Caco-2 (cell line): Measurements from ENCODE around the gene PRSS57. TPM values are rescaled to one million over a fixed set of nuclear protein-coding genes. Genes with fewer than 3 reads are reported as not detected.
"Not testable (repeated sequence)": the region's sequence is repeated elsewhere in the genome, so short reads cannot be mapped to it uniquely, and the experiment has no call there.

Experiments
- BruUV-seq: library from RNA; stranded (reverse); fragments of 400-500 nt; replicated peaks from 2 replicates; lab custom pipeline; 2021; lab: Mats Ljungman, UMichigan
- CTCF ChIA-PET: fragments of 300-600 bp; sonication (Branson Sonifier 250); formaldehyde crosslinking; loops from one replicate; lab custom pipeline; 2022; ENCODE audit warnings: antibody characterized with exemption; lab: Charles Lee
- POLR2A ChIA-PET: fragments of 300-600 bp; sonication (Branson Sonifier 250); formaldehyde crosslinking; loops from one replicate; lab custom pipeline; 2022; ENCODE audit warnings: antibody characterized with exemption; lab: Charles Lee
- DNase-seq, 2 experiments: peaks; one replicate each; pipeline versions ENCODE4 v3.0.0 to v3.0.0-alpha.2; 2020 to 2022
- H3K27me3 ChIP-seq: replicated peaks from 2 replicates; pipeline ENCODE4 v1.6.0; 2011; ENCODE audit warnings: low read length; ENCODE audit not compliant: control insufficient read depth, insufficient read depth
- H3K36me3 ChIP-seq: 2 replicates; pipeline ENCODE4 v1.5.1; 2011; ENCODE audit warnings: low read length; ENCODE audit not compliant: control insufficient read depth, insufficient read depth
- H3K4me1 ChIP-seq: fragments of 250-450 bp; sonication (Bioruptor Pico); 2 replicates; pipeline ENCODE4 v1.5.1; 2020; ENCODE audit warnings: mild to moderate bottlenecking
- H3K4me3 ChIP-seq: 2 replicates; pipeline ENCODE4 v1.5.1; 2011; ENCODE audit warnings: low read depth, mild to moderate bottlenecking, control low read depth, low read length
- H3K9me3 ChIP-seq: fragments of 250-450 bp; sonication (Bioruptor Pico); 2 replicates; pipeline ENCODE4 v1.5.1; 2020; ENCODE audit warnings: mild to moderate bottlenecking, moderate library complexity
- H3K27ac Mint-ChIP-seq: one replicate; pipeline ENCODE4 v1.8.0; 2022; ENCODE audit warnings: mixed read lengths; ENCODE audit not compliant: unreplicated experiment
- H3K27me3 Mint-ChIP-seq: one replicate; pipeline ENCODE4 v1.8.0; 2022; ENCODE audit warnings: mixed read lengths; ENCODE audit not compliant: insufficient read depth, unreplicated experiment
- H3K36me3 Mint-ChIP-seq: one replicate; pipeline ENCODE4 v1.8.0; 2022; ENCODE audit warnings: mild to moderate bottlenecking, mixed read lengths; ENCODE audit not compliant: insufficient read depth, unreplicated experiment
- H3K4me1 Mint-ChIP-seq: one replicate; pipeline ENCODE4 v1.8.0; 2022; ENCODE audit warnings: low read depth, mixed read lengths; ENCODE audit not compliant: unreplicated experiment
- H3K4me3 Mint-ChIP-seq: one replicate; pipeline ENCODE4 v1.8.0; 2022; ENCODE audit warnings: mild to moderate bottlenecking, moderate library complexity, mixed read lengths; ENCODE audit not compliant: unreplicated experiment
- H3K9me3 Mint-ChIP-seq: one replicate; pipeline ENCODE4 v1.8.0; 2022; ENCODE audit warnings: mixed read lengths; ENCODE audit not compliant: unreplicated experiment
- intact Hi-C: fragments of 100-400 bp; cut with micrococcal nuclease; formaldehyde crosslinking; loops from one replicate; pipeline ENCODE4 v1.10.0; 2022; ENCODE audit not compliant: unreplicated experiment
- total RNA-seq: library from RNA; stranded (reverse); gene quantifications from 2 replicates; pipeline ENCODE4 v1.2.3, GENCODE V29; 2022
- TF ChIP-seq, protein P1 (sequence below), 2 experiments: fragments of 200-600 bp in 1 of 2; IDR thresholded peaks; 1 replicate in 1 of 2; 2 replicates in 1 of 2; pipeline versions ENCODE4 v1.5.1 to v1.8.0; 2011 to 2022; ENCODE audit warnings: antibody characterized with exemption in 1 of 2, control low read depth in 1 of 2, inconsistent platforms in 1 of 2, low read depth in 1 of 2, low read length in 1 of 2, mild to moderate bottlenecking in 1 of 2, moderate library complexity in 1 of 2; ENCODE audit not compliant: insufficient read depth in 1 of 2, severe bottlenecking in 1 of 2, unreplicated experiment in 1 of 2

The PRSS57 gene
- total RNA-seq, 1 experiment from 2014 or later, result not detected

DNA sequence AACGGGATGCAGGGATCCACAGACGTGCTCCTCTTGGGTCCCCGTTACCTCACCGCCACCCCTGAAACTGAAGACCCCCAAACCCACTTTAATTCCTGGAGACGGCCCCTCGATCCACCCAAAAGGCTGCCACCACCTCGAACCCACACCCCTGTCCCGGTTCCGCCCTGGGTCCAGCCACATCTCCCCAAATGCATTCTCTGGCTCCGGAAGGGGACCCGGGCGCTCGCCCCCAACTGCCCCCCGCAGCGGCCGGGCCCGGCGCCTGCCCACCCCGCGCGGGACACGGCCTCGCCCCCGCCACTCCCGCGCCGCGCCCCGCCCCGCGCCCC lies 19.3 kb downstream of the PRSS57 start:
- CTCF ChIA-PET, result interaction anchor here (0.6 to 1.3 kb wide), 3 partner anchors 58 to 267 kb away, joined by 3 to 4 read pairs (median 3); partner anchors contain the start of gene C2CD4C
- Histone ChIP-seq H3K9me3 (no peaks in the 10 kb centered on the region), H3K27me3 (no peaks in the 10 kb centered on the region), H3K36me3 (no peaks in the 10 kb centered on the region; the same call in 1 of the 2 replicates), H3K4me3 (peak overlapping the region; percentile 58), H3K4me1 (peaks cover 17% of the 10 kb centered on the region)
- H3K36me3 Mint-ChIP-seq, result peaks cover 18% of the 10 kb centered on the region
- peak overlapping the region; percentile 69 for H3K4me3 Mint-ChIP-seq
- BruUV-seq, result no TSS peak
- no peak for DNase-seq
- H3K9me3 Mint-ChIP-seq, result no peaks in the 10 kb centered on the region
- POLR2A ChIA-PET, result interaction anchor here (0.6 to 2.0 kb wide), 3 partner anchors 77 to 108 kb away, joined by 3 to 7 read pairs (median 4); no protein-coding TSS in a partner anchor
- peaks cover 5% of the 10 kb centered on the region for H3K4me1 Mint-ChIP-seq
- TF ChIP-seq, protein P1, sequence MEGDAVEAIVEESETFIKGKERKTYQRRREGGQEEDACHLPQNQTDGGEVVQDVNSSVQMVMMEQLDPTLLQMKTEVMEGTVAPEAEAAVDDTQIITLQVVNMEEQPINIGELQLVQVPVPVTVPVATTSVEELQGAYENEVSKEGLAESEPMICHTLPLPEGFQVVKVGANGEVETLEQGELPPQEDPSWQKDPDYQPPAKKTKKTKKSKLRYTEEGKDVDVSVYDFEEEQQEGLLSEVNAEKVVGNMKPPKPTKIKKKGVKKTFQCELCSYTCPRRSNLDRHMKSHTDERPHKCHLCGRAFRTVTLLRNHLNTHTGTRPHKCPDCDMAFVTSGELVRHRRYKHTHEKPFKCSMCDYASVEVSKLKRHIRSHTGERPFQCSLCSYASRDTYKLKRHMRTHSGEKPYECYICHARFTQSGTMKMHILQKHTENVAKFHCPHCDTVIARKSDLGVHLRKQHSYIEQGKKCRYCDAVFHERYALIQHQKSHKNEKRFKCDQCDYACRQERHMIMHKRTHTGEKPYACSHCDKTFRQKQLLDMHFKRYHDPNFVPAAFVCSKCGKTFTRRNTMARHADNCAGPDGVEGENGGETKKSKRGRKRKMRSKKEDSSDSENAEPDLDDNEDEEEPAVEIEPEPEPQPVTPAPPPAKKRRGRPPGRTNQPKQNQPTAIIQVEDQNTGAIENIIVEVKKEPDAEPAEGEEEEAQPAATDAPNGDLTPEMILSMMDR (IDR thresholded peaks at IDR 0.05; ENCODE audit: insufficient read depth in 1 of 2, low read depth in 1 of 2, low read length in 1 of 2, severe bottlenecking in 1 of 2, unreplicated experiment in 1 of 2), result no peak
- H3K27ac Mint-ChIP-seq, result no peak overlapping the region
- intact Hi-C loops, result no loop called here
- H3K27me3 Mint-ChIP-seq, result no peaks in the 10 kb centered on the region

DNA sequence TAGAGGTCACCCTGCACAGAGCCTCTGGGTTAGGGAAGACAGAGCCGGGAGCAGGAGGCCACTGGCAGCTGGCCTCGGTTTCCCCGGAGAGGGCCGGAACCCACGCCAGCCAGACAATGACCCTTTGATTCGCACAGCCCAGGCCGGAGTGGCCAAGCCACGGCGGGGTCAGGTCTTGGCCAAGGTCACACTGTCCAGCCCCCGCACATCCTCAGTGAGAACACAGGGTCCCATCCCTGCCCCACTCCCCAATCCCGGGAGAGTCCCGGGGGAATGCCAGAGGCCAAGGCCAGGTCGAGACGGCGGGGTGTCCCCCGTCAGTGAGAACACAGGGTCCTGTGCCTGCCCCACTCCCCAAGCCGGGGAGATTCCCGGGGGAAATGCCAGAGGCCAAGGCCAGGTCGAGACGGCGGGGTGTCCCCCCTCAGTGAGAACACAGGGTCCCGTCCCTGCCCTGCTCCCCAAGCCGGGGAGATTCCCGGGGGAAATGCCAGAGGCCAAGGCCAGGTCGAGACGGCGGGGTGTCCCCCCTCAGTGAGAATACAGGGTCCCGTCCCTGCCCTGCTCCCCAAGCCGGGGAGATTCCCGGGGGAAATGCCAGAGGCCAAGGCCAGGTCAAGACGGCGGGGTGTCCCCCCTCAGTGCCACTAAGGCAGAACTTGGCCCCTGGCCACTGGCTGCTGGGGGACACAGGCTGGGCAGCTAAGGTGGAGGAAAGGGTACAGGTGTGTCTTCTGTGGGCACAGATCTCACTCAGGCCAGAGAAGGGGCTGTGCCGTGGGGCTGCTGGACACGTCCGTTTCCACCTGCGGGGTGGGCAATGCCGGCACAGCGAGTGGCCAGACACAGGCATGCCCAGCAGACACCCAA lies 20.7 kb downstream of the PRSS57 start:
- Histone ChIP-seq H3K27me3 (no peaks in the 10 kb centered on the region), H3K9me3 (no peaks in the 10 kb centered on the region), H3K4me1 (peaks cover 17% of the 10 kb centered on the region), H3K36me3 (no peaks in the 10 kb centered on the region; the same call in 1 of the 2 replicates), H3K4me3 (no peak overlapping the region)
- intact Hi-C loops, result no loop called here
- no peak for DNase-seq
- peaks cover 5% of the 10 kb centered on the region for H3K4me1 Mint-ChIP-seq
- no peak overlapping the region for H3K27ac Mint-ChIP-seq
- no peak overlapping the region for H3K4me3 Mint-ChIP-seq
- CTCF ChIA-PET, result interaction anchor here (0.6 kb wide), 1 partner anchor 12 kb away, joined by 7 read pairs; the partner anchor contains the start of gene RNF126
- H3K27me3 Mint-ChIP-seq, result no peaks in the 10 kb centered on the region
- POLR2A ChIA-PET, result no interaction called here
- no peaks in the 10 kb centered on the region for H3K9me3 Mint-ChIP-seq
- TF ChIP-seq, protein P1 (IDR thresholded peaks at IDR 0.05; ENCODE audit: insufficient read depth in 1 of 2, low read depth in 1 of 2, low read length in 1 of 2, severe bottlenecking in 1 of 2, unreplicated experiment in 1 of 2), result no peak
- H3K36me3 Mint-ChIP-seq, result peaks cover 20% of the 10 kb centered on the region
- BruUV-seq, result no TSS peak

DNA sequence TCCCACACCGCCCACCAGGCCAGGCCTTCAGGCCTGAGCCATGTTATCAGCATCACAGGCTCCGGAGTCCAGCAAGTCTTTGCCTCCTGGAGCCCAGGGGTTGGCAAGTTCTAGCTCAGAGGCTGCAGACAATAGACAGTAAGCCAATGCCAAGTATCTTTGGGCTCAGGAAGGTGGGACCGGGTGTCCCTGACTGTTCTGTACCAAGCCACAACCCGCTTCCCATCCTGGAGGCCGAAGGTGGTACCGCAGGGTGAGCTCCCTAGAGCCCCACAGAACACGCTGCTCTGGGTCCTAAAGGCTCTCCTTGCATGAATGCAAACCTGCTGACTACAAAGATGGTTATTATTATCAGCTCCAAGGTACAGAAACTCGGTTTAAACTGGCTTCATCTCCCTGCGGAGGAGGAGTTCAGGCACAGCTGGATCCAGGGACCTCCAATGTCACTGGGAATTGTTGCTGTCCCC lies 24.6 kb downstream of the PRSS57 start:
- H3K9me3 Mint-ChIP-seq, result no peaks in the 10 kb centered on the region
- ChIA-PET POLR2A (no interaction called here), CTCF (no interaction called here)
- TF ChIP-seq, protein P1 (IDR thresholded peaks at IDR 0.05; ENCODE audit: insufficient read depth in 1 of 2, low read depth in 1 of 2, low read length in 1 of 2, severe bottlenecking in 1 of 2, unreplicated experiment in 1 of 2), result no peak
- Histone ChIP-seq H3K36me3 (no peaks in the 10 kb centered on the region), H3K9me3 (peaks cover 6% of the 10 kb centered on the region; the same call in 1 of the 2 replicates), H3K4me3 (no peak overlapping the region), H3K4me1 (peaks cover 19% of the 10 kb centered on the region), H3K27me3 (no peaks in the 10 kb centered on the region)
- H3K4me3 Mint-ChIP-seq, result no peak overlapping the region
- H3K36me3 Mint-ChIP-seq, result peaks cover 24% of the 10 kb centered on the region
- no TSS peak for BruUV-seq
- intact Hi-C loops, result no loop called here
- H3K27me3 Mint-ChIP-seq, result no peaks in the 10 kb centered on the region
- H3K4me1 Mint-ChIP-seq, result peaks cover 5% of the 10 kb centered on the region
- DNase-seq, result no peak
- no peak overlapping the region for H3K27ac Mint-ChIP-seq

DNA sequence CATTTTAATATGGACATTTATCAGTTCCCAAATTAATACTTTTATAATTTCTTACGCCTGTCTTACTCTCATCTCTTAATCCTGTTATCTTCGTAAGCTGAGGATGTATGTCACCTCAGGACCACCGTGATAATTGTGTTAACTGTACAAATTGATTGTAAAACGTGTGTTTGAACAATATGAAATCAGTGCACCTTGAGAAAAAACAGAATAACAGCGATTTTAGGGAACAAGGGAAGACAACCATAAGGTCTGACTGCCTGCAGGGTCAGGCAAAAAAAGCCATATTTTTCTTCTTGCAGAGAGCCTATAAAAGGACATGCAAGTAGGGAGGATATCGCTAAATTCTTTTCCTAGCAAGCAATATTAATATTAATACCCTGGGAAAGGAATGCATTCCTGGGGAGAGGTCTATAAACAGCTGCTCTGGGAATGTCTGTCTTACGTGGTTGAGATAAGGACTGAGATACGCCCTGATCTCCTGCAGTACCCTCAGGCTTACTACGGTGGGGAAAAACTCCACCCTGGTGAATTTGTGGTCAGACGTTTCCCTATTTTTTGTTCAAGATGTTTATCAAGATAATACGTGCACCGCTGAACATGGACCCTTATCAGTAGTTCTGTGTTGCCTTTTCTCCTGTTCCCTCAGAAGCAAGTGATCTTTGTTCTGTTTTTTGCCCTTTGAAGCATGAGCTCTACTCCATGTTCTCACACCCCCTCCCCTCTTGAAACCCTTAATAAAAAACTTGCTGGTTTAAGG lies 26.4 kb downstream of the PRSS57 start:
- peak; percentile 70 to 82 for DNase-seq
- H3K4me1 Mint-ChIP-seq, CTCF ChIA-PET, intact Hi-C loops, H3K36me3 ChIP-seq, H3K9me3 Mint-ChIP-seq, H3K4me3 ChIP-seq, BruUV-seq, H3K27me3 ChIP-seq, H3K27me3 Mint-ChIP-seq, H3K9me3 ChIP-seq: not testable (repeated sequence)
- H3K4me1 ChIP-seq, result peaks cover 21% of the 10 kb centered on the region
- H3K36me3 Mint-ChIP-seq, result peaks cover 25% of the 10 kb centered on the region
- H3K27ac Mint-ChIP-seq, result peak overlapping the region; percentile 48
- peak overlapping the region; percentile 58 for H3K4me3 Mint-ChIP-seq
- POLR2A ChIA-PET, result interaction anchor here (1.5 kb wide), 1 partner anchor 12 kb away, joined by 4 read pairs; no protein-coding TSS in a partner anchor
